Upper lobe of left lung (tissue), 4 donors: ENCODE results near the gene MGLL.

Source experiments
- CTCF ChIP-seq, 6 experiments: fragments of 450-650 bp in 4 of 6; fragments of 200-600 bp in 2 of 6; sonication (generic) in 2 of 6; IDR thresholded peaks; one replicate each; pipeline ENCODE4 v1.5.1; 2016 to 2019; ENCODE audit warnings: antibody characterized with exemption in 6 of 6
- EP300 ChIP-seq, 4 donors: sonication (generic); formaldehyde crosslinking; IDR thresholded peaks; one replicate each; pipeline ENCODE4 v1.5.1; 2017; ENCODE audit warnings: antibody characterized with exemption in 4 of 4, control low read depth in 2 of 4
- POLR2A ChIP-seq, 4 donors: fragments of 450-650 bp; IDR thresholded peaks; one replicate each; pipeline ENCODE4 v1.5.1; 2016 to 2017; ENCODE audit warnings: antibody characterized with exemption in 4 of 4, mild to moderate bottlenecking in 2 of 4
- POLR2AphosphoS5 ChIP-seq, 2 donors: sonication (generic); formaldehyde crosslinking; IDR thresholded peaks; one replicate each; pipeline ENCODE4 v1.5.1; 2017; ENCODE audit warnings: antibody characterized with exemption in 2 of 2

DNA sequence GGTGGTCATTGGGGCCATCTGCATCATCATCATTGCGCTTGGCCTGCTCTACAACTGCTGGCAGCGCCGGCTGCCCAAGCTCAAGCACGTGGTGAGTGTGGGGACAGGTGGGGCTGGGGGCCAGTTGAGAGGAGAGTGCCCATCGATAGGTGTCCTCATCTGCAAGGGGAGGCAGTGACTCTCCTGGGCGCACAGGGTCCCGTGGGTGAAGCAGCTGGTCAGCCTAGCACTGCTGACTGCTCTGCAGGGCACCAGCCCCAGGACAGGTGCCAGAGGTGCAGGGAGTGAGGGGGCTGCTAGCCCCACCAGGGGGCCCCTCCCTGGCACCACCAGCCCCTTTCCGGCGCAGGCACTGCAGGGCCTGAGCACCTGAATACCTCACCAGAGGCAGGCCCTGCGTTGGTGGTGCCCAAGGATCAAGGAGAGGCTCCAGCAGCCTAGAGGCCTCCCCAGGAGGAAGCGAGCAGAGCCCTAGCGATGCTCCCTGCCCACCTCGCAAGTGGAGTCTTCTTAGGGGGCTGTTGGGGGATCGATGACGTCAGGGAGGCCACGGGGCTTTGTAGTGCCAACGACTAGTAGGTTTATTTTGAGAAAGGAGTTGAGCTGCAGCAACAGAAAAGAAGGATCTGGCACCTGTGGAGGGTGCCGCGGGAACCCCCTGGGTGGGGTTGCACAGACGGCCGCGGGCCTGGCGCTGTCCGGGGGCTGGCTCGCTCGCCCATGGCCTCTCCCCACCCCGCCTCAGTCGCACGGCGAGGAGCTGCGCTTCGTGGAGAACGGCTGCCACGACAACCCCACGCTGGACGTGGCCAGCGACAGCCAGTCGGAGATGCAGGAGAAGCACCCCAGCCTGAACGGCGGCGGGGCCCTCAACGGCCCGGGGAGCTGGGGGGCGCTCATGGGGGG, 150.5 kb downstream of the MGLL start:
- TF ChIP-seq CTCF (IDR thresholded peaks at IDR 0.05) (no peak), POLR2AphosphoS5 (IDR thresholded peaks at IDR 0.05) (no peak), POLR2A (IDR thresholded peaks at IDR 0.05) (no peak), EP300 (IDR thresholded peaks at IDR 0.05) (no peak)
